ENCODE measurements around the gene ZBTB7A.

ZBTB7A gene

GRCh38 chr19:4038661-4039423 lies 27.9 kb downstream of the ZBTB7A start:
- DNase-seq (ENCODE audit: extremely low spot score, insufficient read length, low read depth) = no peak
- no peak for FAIRE-seq

GRCh38 chr19:4038057-4038456 lies 28.6 kb downstream of the ZBTB7A start:
- no peak for FAIRE-seq

GRCh38 chr19:4037301-4037949 lies 29.3 kb downstream of the ZBTB7A start:
- DNase-seq (ENCODE audit: extremely low spot score, insufficient read length, low read depth) = no peak
- no peak for FAIRE-seq

More at GRCh38 chr19:4038057-4038456, 28.6 kb downstream of the ZBTB7A start:
- DNase-seq (ENCODE audit: extremely low spot score, insufficient read length, low read depth) = no peak

GRCh38 chr19:4036576-4037300 lies 30.0 kb downstream of the ZBTB7A start:
- DNase-seq (ENCODE audit: extremely low spot score, insufficient read length, low read depth) = no peak
- FAIRE-seq = no peak

GRCh38 chr19:4035582-4035981 lies 31.1 kb downstream of the ZBTB7A start:
- no peak for DNase-seq (ENCODE audit: extremely low spot score, insufficient read length, low read depth)
- peak; percentile 91 for FAIRE-seq

GRCh38 chr19:4035018-4035566 lies 31.6 kb downstream of the ZBTB7A start:
- FAIRE-seq (no peak), DNase-seq (ENCODE audit: extremely low spot score, insufficient read length, low read depth) (no peak)

GRCh38 chr19:4034048-4035017 lies 32.4 kb downstream of the ZBTB7A start:
- DNase-seq (ENCODE audit: extremely low spot score, insufficient read length, low read depth) (no peak), FAIRE-seq (no peak)

GRCh38 chr19:4033028-4033956 lies 33.4 kb downstream of the ZBTB7A start:
- DNase-seq (ENCODE audit: extremely low spot score, insufficient read length, low read depth) = no peak
- FAIRE-seq = no peak

GRCh38 chr19:4032436-4032835 lies 34.3 kb downstream of the ZBTB7A start:
- DNase-seq (ENCODE audit: extremely low spot score, insufficient read length, low read depth) (no peak), FAIRE-seq (no peak)

GRCh38 chr19:4031420-4031819 lies 35.3 kb downstream of the ZBTB7A start:
- FAIRE-seq = no peak
- DNase-seq (ENCODE audit: extremely low spot score, insufficient read length, low read depth) = no peak

GRCh38 chr19:4030981-4031380 lies 35.7 kb downstream of the ZBTB7A start:
- no peak for DNase-seq (ENCODE audit: extremely low spot score, insufficient read length, low read depth)
- FAIRE-seq = no peak

GRCh38 chr19:4030552-4030951 lies 36.1 kb downstream of the ZBTB7A start:
- FAIRE-seq = no peak

GRCh38 chr19:4029247-4029614 lies 37.5 kb downstream of the ZBTB7A start:
- DNase-seq (ENCODE audit: extremely low spot score, insufficient read length, low read depth) (no peak), FAIRE-seq (no peak)

More at GRCh38 chr19:4030552-4030951, 36.1 kb downstream of the ZBTB7A start:
- no peak for DNase-seq (ENCODE audit: extremely low spot score, insufficient read length, low read depth)

GRCh38 chr19:4028334-4029246 lies 38.1 kb downstream of the ZBTB7A start:
- no peak for DNase-seq (ENCODE audit: extremely low spot score, insufficient read length, low read depth)
- no peak for FAIRE-seq

- FAIRE-seq (no peak), DNase-seq (ENCODE audit: extremely low spot score, insufficient read length, low read depth) (no peak)
These were observed 39.6 kb downstream of the ZBTB7A start for GRCh38 chr19:4027146-4027545.

GRCh38 chr19:4025317-4025716 lies 41.4 kb downstream of the ZBTB7A start:
- FAIRE-seq = no peak

GRCh38 chr19:4023600-4024398 lies 42.9 kb downstream of the ZBTB7A start:
- FAIRE-seq (no peak), DNase-seq (ENCODE audit: extremely low spot score, insufficient read length, low read depth) (no peak)

More at GRCh38 chr19:4025317-4025716, 41.4 kb downstream of the ZBTB7A start:
- no peak for DNase-seq (ENCODE audit: extremely low spot score, insufficient read length, low read depth)
